HG03196 (cell line): ENCODE data around the gene GPR17.

Experiments used
- ATAC-seq: cut with Tn5 transposase; IDR thresholded peaks from one replicate; pipeline ENCODE4 v1.9.1; 2021; ENCODE audit not compliant: unreplicated experiment

Gene GPR17

GRCh38 chr2:127614246-127614645, 31.7 kb upstream of the GPR17 start:
- no peak for ATAC-seq

DNA sequence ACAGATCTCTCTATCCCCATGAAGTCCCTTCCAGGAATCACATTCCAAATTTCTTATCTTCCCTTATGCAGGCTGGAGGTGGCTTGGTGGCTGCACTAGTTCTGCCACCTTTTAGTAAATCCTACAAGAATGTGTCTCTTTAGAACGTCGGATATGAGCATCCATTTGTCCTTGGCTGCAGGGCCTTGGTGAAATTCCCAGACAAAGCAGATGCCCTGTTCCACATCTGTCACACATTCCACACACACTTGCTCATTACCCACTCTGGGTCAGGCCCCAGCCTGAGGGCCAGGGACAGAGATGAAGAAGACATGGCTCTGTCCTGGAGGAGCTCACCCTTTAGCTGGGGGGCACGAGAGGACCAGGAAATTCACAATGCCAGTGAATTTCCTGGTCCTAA, 31.2 kb upstream of the GPR17 start:
- ATAC-seq: no peak

- ATAC-seq: no peak
Measured at GRCh38 chr2:127615511-127616166, 30.3 kb upstream of the GPR17 start.

- no peak for ATAC-seq
Measured at GRCh38 chr2:127618551-127619202, 27.3 kb upstream of the GPR17 start.

DNA sequence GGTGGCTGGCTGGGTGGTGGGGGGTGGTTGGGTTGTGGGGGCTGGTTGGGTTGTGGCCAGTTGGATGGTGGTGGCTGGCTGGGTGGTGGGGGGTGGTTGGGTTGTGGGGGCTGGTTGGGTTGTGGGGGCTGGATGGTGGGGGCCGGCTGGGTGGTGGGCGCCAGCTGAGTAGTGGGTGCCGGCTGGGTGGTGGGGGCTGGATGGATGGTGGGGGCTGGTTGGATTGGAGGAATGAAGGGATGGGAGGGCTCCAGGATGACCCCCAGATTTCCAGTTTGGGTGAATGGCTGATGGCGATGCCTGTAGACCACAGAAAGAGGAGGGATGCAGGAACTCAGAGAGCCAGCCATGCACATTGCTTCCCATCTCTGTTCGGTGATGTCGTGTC, 26.8 kb upstream of the GPR17 start:
- no peak for ATAC-seq

DNA sequence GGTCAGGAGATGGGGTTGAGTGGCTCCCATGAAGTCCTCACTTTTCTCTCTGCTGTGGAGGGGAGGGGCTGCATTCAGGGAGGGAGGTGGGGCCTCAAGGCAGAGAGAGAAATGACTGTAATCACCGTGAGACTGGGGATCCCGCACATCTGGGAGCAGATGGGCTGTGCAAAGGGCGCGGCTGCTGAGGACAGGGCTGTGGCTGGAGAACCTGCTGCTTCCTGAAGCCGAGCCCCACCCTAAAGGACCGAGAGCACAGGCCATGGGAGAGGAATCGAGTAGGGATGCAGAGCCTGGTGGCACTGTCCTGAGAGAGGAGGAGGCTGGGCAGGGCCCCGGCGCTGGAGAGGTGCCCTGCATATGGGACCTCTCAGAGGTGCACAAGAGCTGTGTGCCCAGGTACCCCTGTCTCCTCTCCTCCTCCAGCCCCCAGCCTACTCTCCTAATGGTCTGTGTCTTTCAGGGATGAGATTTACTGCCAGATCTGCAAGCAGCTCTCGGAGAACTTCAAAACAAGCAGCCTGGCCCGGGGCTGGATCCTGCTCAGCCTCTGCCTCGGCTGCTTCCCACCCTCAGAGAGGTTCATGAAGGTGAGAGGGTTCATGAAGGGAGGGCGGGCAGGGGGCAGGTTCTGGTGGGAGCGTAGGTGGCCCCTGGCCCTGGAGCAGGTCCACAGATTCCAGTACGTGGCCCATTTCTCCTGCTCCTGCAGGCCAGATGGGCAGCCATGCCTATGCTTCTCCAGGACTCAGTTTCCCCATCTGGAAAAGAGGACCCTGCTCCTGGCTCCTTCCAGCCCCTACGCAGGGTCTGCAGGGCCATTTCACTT, 25.9 kb upstream of the GPR17 start:
- ATAC-seq: no peak

GRCh38 chr2:127620866-127621265, 25.1 kb upstream of the GPR17 start:
- ATAC-seq: no peak

- no peak for ATAC-seq
Measured at GRCh38 chr2:127621981-127622431, 23.9 kb upstream of the GPR17 start.

DNA sequence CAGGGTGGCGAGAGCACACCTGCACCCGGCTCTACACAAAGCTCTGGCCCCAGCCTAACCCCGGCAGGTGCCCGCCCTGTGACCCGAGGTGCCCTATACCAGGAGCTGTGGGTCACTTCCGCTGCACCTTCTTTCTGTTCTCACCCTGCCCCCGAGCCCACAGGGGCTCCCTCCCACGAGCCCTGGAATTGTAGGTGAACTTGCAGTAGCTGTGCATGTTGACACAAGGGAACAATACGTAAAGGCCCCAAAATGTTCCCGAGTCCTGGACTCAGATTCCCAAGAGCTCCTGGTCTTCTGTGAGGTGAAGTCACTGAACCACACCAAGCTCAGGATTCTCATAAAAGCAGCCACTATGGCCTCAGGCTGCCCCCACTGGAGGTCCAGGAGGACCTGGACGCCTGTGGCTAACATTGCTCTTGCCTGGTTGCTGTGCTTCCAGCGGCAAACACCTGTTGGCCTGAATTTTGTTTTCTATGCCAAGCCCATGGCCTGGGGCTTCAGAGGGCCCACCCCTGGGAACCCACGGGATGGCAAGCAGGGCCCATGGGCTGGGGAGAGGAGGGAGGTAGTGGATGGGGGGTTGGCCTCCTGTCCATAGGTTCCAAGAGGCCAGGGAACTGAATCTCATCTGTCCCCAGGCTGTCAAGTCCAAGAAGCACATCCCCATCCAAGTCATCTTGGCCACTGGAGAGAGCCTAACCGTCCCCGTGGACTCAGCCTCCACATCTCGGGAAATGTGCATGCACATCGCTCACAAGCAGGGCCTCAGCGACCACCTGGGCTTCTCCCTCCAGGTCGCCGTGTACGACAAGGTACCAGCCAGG, 23.2 kb upstream of the GPR17 start:
- no peak for ATAC-seq

- no peak for ATAC-seq
Measured at GRCh38 chr2:127623388-127624319, 22.3 kb upstream of the GPR17 start.

DNA sequence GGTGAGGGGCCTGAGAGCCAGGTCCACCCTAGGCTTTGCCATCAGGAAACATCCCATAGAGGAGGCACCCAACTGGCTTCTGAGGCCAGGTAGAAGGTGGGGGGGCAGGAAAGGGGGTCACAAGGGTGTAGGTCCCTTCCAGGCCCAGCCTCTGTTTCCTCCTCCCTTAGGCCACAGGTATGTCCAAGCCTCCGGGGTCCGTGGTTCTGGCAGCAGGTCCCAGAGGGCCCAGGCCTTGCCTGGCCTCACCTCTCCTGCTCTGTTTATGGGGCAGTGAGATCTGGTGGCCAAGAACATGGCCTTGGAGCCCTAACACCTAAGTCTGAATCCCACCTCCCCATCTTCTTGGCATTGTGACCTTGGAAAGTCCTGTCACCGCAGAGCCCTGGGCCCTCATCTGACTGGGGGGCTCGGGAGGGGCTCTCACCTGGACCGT, 21.6 kb upstream of the GPR17 start:
- ATAC-seq: no peak

DNA sequence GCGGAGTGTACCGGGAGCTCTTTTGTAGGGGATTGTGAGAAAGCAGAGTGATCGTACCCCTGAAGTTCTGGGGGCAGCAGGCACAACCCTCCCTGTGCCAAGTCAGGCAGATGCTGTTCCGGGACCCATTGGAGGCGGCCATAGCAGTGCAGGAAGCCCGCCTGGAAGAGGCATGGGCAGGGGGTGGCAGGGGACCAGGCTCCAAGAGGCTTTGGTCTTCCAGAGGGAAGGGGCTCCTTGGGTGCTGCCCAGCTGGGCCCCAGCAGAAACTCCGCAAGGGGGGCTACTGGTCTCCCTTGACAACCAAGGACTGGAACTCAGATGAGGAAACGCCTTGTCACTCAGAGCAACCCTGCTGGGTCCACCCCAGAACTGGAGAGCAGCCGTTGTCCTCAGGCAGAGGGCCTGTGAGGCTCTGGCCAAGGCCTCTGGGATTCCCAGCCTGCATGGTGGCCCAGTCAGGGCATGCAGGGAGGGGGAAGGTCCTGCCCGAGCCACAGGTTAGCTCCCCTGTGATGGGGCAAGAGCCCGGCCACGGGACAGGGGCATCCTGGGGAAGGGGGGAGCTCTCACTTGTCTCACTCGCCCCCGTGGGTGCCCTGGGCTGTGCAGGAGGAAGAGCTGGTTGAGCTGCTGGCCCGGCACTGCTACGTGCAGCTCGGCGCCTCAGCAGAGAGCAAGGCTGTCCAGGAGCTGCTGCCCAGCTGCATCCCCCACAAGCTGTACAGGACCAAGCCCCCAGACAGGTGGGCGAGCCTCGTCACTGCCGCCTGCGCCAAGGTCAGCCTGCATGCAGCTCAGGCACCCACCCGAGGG, 21.0 kb upstream of the GPR17 start:
- no peak for ATAC-seq

- ATAC-seq: no peak
Measured at GRCh38 chr2:127625572-127625951, 20.4 kb upstream of the GPR17 start.

GRCh38 chr2:127626175-127626574, 19.8 kb upstream of the GPR17 start:
- no peak for ATAC-seq

- ATAC-seq: no peak
Measured at GRCh38 chr2:127626917-127627739, 18.8 kb upstream of the GPR17 start.

- no peak for ATAC-seq
Measured at GRCh38 chr2:127627740-127628571, 18.0 kb upstream of the GPR17 start.
